Measurements from ENCODE around the gene ARFGAP3. TPM values are rescaled to one million over a fixed set of nuclear protein-coding genes. Genes with fewer than 3 reads are reported as not detected.

ARFGAP3 gene
- total RNA-seq, 1 donor from 2014 or later: 22.3 TPM

DNA sequence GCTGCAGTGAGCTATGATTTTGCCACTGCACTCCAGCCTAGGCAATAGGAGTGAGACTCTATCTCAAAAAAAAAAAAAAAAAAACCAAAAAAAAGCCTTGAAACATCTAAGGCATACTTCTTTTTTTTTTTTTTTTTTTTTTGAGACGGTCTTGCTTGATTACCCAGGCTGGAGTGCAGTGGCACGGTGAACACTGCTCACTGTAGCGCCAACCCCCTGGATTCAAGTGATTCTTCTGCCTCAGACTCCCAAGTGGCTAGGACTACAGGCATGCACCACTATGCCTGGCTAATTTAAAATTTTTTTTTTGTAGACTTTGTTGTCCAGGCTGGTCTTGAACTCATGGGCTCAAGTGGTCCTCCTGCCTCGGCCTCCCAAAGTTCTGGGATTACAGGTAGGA is 19.5 kb downstream of the ARFGAP3 start:
- no peak for DNase-seq (ENCODE audit: missing footprints)
- intact Hi-C loops (cut with DNase I): no loop called here
- ATAC-seq: no peak

DNA sequence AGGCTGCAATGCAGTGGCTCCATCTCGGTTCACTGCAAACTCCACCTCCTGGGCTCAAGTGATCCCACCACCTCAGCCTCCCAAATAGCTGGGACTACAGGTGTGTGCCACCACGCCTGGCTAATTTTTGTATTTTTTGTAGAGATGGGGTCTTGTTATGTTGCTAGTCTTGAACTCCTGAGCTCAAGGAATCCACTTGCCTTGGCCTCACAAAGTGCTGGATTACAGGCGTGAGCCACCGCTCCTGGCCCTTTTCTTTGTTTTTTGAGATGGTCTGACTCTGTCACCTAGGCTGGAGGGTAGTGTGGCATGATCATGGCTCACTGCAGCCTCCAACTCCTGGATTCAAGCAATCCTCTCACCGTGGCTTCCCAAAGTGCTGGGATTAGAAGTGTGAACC is 21.0 kb downstream of the ARFGAP3 start:
- ATAC-seq (no peak), DNase-seq (ENCODE audit: missing footprints) (no peak)
- intact Hi-C loops (cut with DNase I): no loop called here

DNA sequence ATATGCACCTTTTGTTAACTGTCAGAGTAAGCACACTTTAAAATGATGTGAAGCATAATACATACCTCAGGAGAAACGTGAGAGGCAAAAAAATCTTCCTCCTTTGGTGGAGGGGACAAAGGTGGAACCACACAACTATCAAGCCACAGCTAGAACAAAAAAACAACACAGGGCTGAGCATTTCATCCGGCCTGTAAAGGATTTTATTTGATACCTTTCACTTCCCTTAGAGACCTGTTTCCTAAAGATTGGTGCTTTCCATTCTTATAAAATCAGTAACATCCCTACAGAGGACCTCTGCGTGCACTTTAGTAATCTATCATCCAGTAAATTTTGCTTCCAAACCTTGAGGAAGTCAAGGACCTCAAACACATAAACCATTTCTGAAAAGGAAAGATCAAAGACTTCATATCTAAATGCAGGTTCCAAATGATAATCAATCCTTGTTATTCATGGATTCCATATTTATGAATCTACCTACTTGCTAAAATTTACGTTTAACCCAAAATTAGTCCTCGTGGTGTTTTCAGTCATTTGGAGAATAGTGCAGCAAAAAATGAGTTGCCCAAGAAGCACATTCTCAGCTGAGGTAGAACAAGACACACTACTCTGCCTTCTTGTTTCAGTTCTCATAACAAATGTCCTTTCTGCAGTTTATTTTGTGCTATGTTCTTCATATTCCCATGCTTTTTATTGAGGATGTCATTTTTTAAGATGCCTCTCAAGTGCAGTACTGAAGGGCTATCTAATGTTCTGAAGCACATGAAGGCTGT is 22.7 kb downstream of the ARFGAP3 start:
- DNase-seq (ENCODE audit: missing footprints) (no peak), ATAC-seq (no peak)
- intact Hi-C loops (cut with DNase I): no loop called here

DNA sequence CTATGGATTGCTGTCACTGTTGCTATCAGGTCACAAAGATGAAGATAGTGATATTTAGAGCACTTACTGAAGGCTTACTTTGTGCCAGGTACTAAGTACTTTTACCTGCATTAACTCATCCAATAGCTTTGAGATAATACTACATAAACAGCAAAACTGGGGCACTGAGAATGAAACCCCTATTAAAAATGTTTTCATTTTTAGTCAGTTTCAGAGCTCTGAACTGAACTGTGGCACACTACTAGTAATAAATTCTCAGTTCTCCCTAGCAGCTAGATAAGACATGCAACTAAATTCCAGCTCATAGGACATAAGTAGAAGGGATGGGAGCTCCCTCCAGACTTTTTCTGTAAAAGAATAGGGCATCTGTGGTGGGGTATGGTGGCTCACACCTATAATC is 24.0 kb downstream of the ARFGAP3 start:
- ATAC-seq: no peak
- intact Hi-C loops (cut with DNase I): no loop called here
- DNase-seq (ENCODE audit: missing footprints): no peak

DNA sequence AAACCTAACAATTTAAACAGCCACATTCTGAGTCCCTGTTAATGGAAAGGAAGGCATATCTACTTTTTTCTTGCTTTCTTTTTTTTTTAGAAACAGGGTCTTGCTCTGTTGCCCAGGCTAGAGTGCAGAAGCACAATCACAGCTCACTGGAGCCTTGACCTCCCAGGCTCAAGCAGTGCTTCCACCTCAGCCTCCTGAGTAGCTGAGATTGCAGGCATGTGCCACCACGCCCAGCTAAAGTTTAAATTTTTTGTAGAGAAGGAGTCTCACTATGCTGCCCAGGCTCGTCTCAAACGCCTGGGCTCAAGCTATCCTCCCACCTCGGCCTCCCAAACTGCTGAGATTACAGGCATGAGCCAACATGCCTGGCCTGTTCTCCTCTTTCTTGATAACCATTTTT is 25.4 kb downstream of the ARFGAP3 start:
- no peak for DNase-seq (ENCODE audit: missing footprints)
- no peak for ATAC-seq
- intact Hi-C loops (cut with DNase I): no loop called here

DNA sequence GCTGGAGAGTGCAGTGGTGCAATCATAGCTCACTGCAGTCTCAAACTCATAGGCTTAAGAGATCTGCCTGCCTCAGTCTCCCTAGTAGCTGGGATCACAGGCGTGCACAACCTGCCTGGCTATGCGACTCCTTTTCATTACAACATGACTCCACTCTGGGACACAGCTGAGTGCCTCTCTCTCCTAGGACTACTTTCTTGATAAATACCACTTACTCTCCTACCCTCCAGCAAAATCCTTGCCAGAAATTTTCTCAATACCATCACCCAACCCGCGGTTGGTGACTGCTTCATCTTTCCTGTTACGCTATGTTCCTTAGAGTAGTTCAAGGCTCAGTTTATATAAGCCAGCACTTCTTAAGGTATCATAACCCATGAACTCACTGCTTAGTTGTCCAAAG is 26.9 kb downstream of the ARFGAP3 start:
- DNase-seq (ENCODE audit: missing footprints) (no peak), ATAC-seq (no peak)
- intact Hi-C loops (cut with DNase I): no loop called here

DNA sequence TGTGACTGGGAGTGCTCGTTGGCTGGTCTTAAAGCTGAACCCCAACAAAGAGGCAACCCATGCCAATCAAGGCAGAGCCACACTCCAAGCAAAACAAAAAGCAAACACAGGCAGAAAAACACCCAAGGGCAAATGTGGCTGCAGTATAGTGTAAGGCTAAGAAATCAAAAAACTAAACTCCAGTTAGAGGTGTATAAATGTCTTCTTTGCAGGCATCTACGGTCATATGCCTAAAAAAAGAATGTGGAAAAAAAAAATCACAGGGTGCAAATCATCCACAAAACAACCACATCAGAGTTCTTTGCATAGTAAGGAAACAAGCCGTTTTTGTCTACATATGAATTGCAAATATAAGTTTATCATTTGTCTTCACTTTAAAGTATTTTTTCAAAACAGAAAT is 27.8 kb downstream of the ARFGAP3 start:
- intact Hi-C loops (cut with DNase I): no loop called here
- ATAC-seq (no peak), DNase-seq (ENCODE audit: missing footprints) (no peak)

DNA sequence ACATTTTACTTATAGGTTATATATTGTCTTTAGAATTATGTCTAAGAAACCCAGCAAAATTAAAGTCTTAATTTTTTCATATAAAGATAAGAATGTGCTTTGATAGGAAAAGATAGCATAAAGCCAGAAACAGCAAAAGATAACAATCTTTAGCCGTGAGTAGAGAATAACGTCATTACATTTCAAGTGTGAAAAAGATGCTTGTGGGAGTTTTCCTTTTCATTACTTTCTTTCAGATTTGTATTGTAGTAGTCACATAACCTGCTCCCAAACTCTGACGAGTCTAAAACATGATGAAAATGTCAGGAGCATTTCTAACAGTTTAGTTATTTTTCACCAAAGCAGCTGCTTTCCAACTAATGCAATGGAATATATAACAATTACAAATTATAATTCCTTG is 31.3 kb downstream of the ARFGAP3 start:
- intact Hi-C loops (cut with DNase I): no loop called here
- no peak for DNase-seq (ENCODE audit: missing footprints)
- no peak for ATAC-seq

DNA sequence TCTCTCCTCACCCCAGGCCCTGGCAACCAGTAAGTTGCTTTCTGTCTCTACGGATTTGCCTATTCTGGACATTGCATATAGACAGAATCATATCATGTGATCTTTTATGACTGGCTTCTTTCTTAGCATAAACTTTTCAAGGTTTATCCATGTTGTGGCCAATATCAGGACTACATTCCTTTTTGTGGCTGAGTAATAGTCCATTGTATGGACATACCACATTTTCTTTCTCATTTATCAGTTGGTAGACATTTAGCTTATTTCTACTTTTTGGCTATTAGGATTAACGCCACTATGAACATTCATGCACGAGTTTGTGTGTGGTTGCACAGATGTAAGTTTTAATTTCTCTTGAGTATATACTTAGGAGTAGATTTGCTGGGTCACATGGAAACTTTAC is 35.7 kb downstream of the ARFGAP3 start:
- DNase-seq (ENCODE audit: missing footprints) (no peak), ATAC-seq (no peak)
- intact Hi-C loops (cut with DNase I): loop anchor here (5.0 kb wide), 2 partner anchors 159 to 199 kb away; no protein-coding TSS in a partner anchor

DNA sequence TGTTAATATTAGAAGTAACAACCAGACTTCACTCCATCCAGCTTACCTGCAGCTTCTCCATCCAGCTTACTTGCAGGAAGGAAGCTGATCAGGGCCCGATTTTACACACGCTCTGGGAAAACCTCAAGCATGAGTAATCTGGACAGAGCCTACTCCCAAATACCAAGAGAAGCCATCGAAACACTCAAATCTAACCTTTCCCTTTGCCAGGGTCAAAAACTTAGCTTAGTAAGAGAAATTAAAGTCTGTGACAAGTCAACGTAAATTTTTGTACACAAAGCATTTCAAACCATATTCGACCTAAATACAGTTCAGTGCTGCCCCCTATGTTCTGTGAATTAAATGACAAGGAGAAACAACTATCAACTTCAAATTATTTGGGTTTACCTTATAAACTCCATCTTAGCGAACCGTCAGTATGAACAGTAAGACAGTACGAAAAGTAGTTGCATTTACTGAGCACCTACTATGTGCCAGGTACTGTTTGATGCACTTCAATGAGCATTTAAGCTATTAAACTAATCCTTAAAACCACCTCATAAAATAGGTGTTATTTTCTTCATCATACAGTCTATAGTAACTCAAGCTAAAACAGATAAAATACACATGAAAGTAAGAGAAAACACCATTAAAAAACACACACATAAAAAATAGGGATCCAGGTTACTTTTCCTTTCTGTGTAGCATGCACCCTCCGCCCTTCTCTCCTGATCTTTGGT is 36.9 kb downstream of the ARFGAP3 start:
- ATAC-seq (no peak), DNase-seq (ENCODE audit: missing footprints) (no peak)
- intact Hi-C loops (cut with DNase I): loop anchor here (5.0 kb wide), 2 partner anchors 158 to 198 kb away; no protein-coding TSS in a partner anchor

DNA sequence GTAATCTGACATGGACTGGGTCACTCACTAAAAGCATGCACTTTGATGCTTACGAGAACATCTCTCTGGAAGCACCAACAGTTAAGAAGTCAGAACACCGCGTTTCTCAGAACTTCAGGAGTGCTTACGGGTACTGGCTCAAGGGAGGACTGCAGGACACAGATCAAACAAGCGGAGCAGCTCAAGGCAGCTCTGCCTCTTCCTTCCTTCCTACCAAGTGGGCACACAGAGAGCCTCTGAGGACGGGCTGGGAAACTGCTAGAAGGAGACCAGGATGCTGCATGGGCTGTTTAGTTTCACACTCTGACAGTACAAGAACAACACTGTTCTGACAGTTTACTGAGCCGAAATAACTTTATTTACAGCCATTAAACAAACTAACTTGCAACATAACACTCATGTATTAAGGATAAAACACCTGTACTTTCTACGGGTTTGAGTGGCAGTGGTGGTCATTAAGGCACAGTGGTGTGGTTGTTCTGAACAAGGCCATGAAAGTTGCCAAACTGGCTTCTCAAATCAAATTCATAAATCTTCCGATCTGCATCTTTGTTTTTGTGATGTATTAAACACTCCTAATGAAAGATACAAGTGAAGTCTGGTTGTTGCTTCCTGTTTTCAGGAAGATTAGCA is 37.5 kb downstream of the ARFGAP3 start:
- ATAC-seq: no peak
- intact Hi-C loops (cut with DNase I): loop anchor here (5.0 kb wide), 3 partner anchors 37 to 197 kb away; no protein-coding TSS in a partner anchor
- DNase-seq (ENCODE audit: missing footprints): no peak

DNA sequence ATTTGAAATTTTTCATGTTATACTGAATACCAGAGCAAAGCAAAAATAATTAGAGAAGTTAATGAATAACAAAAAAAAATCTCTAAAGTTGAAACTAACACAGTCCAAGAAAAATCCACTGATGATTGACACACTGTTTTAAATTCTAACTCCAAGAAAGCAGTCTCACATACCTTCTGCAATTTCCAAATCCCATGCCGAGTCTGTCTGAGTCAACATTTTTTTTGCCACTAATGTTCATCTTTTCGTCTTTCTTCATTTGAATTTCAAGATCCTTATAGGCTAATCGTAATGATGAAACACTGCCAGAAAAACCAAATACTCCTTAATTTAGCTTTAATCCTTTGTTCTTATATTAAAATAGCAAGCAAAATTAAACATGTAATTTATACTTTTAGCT is 39.5 kb downstream of the ARFGAP3 start:
- ATAC-seq (no peak), DNase-seq (ENCODE audit: missing footprints) (no peak)
- intact Hi-C loops (cut with DNase I): loop anchor here (5.0 kb wide), 1 partner anchor 35 kb away; no protein-coding TSS in a partner anchor

DNA sequence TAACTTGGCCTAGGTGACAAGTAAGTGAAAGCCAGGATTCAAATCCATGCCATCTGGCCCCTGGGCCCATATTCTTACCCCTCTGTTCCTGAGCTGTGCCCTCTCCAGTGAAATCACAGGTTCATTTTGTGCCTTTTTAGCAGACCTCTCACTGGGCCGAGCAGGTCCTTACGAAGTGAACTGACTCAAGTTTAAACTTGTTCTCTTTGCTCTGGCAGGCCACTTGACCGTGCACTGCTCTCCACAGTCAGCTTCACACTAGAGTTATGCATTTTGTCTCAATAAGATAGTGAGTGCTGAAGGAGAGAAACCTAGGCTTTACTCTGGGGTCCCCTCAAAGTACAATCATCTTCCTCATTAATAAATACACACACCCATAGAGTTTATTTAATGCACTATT is 40.7 kb downstream of the ARFGAP3 start:
- DNase-seq (ENCODE audit: missing footprints) (no peak), ATAC-seq (no peak)
- intact Hi-C loops (cut with DNase I): loop anchor here (5.0 kb wide), 1 partner anchor 34 kb away; no protein-coding TSS in a partner anchor

DNA sequence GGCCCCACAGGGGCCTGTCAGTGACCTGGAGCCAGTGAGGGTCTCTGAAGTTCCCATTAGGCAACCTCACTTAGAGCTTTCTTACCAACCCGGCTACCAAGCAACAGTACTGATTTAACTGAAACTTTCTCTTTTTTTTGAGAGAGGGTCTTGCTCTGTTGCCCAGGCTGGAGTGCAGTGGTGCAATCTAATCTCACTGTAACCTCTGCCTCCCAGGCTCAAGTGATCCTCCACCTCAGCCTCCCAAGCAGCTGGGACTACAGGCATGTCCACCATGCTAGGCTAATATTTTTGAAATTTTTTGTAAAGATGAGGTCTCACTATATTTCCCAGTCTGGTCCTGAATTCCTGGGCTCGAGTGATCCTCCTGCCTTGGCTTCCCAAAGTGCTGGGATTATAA is 42.5 kb downstream of the ARFGAP3 start:
- DNase-seq (ENCODE audit: missing footprints) (no peak), ATAC-seq (no peak)
- intact Hi-C loops (cut with DNase I): loop anchor here (5.0 kb wide), 1 partner anchor 32 kb away; no protein-coding TSS in a partner anchor

DNA sequence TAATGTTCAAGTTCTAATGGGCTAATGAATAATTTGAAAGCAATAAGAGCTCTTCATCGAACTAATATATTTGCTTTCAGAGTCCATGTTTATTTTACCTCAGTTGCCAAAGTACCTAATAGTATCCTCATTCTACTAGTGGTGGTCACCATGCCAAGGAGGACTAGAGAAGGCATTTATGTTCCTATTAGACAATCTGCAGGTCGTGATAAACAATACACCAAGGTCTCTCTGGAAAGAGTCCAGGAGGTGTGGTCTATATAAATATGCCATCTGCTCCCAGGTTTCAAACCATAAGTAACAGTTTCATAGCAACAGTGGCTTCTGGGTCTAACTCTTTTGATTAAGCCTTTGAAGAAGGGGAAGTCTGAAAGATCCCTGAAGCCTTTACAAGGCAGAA is 42.9 kb downstream of the ARFGAP3 start:
- intact Hi-C loops (cut with DNase I): no loop called here
- no peak for ATAC-seq
- DNase-seq (ENCODE audit: missing footprints): no peak

DNA sequence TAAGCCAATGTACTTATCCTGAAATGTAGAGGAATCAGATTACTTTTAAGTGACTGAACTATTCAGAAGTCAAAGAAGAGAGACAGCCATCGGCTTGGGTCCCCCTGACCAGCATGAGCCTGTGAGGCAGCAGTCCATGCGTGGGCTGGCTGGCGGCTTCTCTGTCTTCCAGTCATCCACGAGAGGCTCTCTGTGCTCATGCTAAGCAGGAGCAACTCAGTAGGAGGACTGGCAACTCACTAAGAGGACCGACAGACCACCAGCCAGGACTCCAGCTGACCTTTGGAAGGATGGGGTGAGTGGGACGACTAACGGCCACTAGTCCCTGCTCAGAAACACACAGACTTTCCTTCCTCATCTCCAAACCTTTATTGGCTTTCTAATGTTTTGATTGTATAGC is 43.6 kb downstream of the ARFGAP3 start:
- DNase-seq (ENCODE audit: missing footprints) (no peak), ATAC-seq (no peak)
- intact Hi-C loops (cut with DNase I): no loop called here

DNA sequence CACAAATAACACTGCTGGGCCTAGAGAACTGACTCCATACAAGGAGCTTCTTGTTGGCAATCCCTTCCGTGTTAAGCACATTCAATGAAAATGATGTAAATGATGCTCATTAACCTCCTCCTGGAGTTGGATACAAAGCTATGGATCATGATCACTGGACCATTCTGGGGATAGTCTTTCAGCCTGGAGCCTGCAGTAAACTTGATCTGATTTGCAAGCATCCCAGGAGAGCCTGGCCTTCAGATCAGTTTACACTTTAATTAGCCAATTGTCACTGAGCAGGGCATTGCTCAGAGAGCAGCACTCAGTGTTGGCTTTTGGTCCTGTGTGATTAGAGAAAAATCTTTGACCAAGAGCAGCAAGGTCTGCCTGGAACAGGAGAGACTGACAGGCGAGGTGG is 45.6 kb downstream of the ARFGAP3 start:
- ATAC-seq (no peak), DNase-seq (ENCODE audit: missing footprints) (no peak)
- intact Hi-C loops (cut with DNase I): no loop called here

DNA sequence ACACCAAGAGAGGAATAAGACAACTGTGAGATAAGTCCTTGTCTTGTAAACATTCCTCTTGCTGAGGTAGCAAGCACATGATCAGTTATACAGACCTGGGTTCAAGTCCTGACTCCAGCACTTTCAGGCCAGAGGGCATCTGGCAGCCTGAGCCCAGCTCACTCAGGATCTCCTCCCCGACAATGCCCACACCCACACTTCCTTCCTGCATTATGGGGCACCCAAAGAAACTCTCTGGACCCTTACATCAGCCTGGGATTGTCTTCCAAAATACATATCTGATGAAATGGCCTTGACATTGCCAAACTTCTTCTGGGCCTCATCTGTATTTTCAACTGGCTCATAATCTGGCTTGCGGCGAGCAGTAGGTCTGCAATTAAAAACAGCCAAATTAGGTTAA is 48.6 kb downstream of the ARFGAP3 start:
- ATAC-seq (no peak), DNase-seq (ENCODE audit: missing footprints) (no peak)
- intact Hi-C loops (cut with DNase I): no loop called here

DNA sequence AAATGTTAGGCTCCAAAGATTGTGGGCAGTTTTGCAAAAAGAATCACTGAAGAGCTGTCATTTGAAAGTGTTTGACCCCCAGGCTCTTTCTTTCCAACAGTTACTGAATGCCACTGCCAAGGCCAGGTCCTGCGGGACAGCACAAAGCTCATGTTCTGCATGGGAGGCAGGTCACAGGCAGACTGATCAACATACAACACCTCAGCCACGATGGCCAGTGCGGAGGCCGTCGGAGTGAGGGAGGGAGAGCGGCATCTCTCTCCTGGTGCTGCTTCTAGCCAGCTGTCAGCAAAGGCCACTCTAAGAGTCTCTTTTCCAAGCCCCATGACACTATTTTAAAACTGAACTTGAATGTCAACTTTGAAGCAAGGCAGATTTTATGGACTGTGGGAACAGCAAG is 49.9 kb downstream of the ARFGAP3 start:
- DNase-seq (ENCODE audit: missing footprints) (no peak), ATAC-seq (no peak)
- intact Hi-C loops (cut with DNase I): no loop called here

Measured in Right ventricle myocardium inferior (tissue), 1 donor.